ENCODE measurements around the gene VWA1. TPM values are rescaled to one million over a fixed set of nuclear protein-coding genes. Genes with fewer than 3 reads are reported as not detected.

Gene VWA1
- total RNA-seq, 1 experiment from 2014 or later: 858 TPM

DNA sequence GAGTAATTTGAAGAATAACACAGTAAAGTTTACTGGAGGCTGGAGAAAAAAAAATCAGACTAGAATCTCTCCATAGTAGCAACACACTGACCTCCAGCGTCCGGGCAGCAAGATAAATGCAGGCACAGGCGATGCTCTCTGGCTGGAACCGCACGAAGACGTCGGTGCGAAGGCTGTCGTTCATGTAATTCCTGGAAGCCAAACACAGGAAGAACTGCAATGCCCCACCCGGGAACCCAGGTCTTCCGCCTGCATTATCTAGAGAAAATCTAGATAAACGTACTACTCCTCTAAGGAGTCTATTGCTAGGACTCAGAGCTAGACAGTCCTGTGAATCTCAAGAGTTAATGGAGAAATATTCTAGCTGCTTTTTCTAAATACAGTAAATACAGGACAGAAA lies 44.8 kb upstream of the VWA1 start:
- in situ Hi-C loops (cut with HindIII; ENCODE audit: low pct_unique_long_range_greater_than_20kb, low sequenced_read_pairs): no loop called here
- Histone ChIP-seq H3K4me1 (ENCODE audit: control insufficient read depth, insufficient read depth, low read length) (no peaks in the 10 kb centered on the region), H3K27ac (ENCODE audit: low read length) (no peak overlapping the region), H3K36me3 (ENCODE audit: control insufficient read depth, insufficient read depth, low read length) (peaks cover 38% of the 10 kb centered on the region), H3K4me3 (ENCODE audit: low read depth in 2 of 2, low read length in 2 of 2) (no peak overlapping the region), H3K9me3 (ENCODE audit: control insufficient read depth, insufficient read depth, low read depth, low read length) (no peaks in the 10 kb centered on the region), H3K27me3 (ENCODE audit: control insufficient read depth, insufficient read depth, low read length) (no peaks in the 10 kb centered on the region)
- ATAC-seq (no peak), DNase-seq (ENCODE audit: low read depth, low spot score) (no peak)
- intact Hi-C loops (cut with micrococcal nuclease; ENCODE audit: unreplicated experiment): no loop called here
- ChIA-PET POLR2A (no interaction called here), CTCF (no interaction called here)
- TF ChIP-seq, protein P1, sequence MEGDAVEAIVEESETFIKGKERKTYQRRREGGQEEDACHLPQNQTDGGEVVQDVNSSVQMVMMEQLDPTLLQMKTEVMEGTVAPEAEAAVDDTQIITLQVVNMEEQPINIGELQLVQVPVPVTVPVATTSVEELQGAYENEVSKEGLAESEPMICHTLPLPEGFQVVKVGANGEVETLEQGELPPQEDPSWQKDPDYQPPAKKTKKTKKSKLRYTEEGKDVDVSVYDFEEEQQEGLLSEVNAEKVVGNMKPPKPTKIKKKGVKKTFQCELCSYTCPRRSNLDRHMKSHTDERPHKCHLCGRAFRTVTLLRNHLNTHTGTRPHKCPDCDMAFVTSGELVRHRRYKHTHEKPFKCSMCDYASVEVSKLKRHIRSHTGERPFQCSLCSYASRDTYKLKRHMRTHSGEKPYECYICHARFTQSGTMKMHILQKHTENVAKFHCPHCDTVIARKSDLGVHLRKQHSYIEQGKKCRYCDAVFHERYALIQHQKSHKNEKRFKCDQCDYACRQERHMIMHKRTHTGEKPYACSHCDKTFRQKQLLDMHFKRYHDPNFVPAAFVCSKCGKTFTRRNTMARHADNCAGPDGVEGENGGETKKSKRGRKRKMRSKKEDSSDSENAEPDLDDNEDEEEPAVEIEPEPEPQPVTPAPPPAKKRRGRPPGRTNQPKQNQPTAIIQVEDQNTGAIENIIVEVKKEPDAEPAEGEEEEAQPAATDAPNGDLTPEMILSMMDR (IDR thresholded peaks at IDR 0.05): no peak
- TF ChIP-seq, protein P2, sequence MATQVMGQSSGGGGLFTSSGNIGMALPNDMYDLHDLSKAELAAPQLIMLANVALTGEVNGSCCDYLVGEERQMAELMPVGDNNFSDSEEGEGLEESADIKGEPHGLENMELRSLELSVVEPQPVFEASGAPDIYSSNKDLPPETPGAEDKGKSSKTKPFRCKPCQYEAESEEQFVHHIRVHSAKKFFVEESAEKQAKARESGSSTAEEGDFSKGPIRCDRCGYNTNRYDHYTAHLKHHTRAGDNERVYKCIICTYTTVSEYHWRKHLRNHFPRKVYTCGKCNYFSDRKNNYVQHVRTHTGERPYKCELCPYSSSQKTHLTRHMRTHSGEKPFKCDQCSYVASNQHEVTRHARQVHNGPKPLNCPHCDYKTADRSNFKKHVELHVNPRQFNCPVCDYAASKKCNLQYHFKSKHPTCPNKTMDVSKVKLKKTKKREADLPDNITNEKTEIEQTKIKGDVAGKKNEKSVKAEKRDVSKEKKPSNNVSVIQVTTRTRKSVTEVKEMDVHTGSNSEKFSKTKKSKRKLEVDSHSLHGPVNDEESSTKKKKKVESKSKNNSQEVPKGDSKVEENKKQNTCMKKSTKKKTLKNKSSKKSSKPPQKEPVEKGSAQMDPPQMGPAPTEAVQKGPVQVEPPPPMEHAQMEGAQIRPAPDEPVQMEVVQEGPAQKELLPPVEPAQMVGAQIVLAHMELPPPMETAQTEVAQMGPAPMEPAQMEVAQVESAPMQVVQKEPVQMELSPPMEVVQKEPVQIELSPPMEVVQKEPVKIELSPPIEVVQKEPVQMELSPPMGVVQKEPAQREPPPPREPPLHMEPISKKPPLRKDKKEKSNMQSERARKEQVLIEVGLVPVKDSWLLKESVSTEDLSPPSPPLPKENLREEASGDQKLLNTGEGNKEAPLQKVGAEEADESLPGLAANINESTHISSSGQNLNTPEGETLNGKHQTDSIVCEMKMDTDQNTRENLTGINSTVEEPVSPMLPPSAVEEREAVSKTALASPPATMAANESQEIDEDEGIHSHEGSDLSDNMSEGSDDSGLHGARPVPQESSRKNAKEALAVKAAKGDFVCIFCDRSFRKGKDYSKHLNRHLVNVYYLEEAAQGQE (IDR thresholded peaks at IDR 0.05; ENCODE audit: insufficient read depth in 1 of 2, low read depth in 2 of 2, low read length in 1 of 2): no peak
- no peak for TF ChIP-seq POLR2AphosphoS5 (IDR thresholded peaks at IDR 0.05; ENCODE audit: low read depth, low read length)
- TF ChIP-seq TCF7L2 (IDR thresholded peaks at IDR 0.05; ENCODE audit: low read depth, low read length): no peak
- no peak for TF ChIP-seq SIN3A (IDR thresholded peaks at IDR 0.05; ENCODE audit: borderline replicate concordance, insufficient read depth, low read depth, low read length)
- BruUV-seq (replicated peaks): no TSS peak

DNA sequence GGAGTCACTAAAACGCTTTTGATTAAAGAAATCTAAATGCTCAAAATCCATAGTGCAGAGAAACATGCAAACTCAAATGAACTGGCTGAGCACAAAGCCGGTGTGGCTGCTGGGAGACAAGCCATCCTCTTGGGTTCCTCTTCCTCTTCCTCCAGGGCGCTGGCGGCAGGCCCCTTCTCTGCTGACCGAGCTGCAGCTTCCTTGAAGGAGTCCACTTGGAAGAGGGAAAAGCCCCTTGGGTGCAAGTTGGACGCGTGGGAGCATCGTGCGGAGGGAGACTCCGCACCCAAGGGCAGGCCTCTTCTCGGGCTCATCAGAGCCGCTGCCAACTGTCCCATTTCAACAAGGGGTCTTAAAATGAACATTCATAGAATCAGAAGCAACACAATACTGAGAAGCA lies 44.3 kb upstream of the VWA1 start:
- no TSS peak for BruUV-seq (replicated peaks)
- TF ChIP-seq TCF7L2 (IDR thresholded peaks at IDR 0.05; ENCODE audit: low read depth, low read length): no peak
- no peak for TF ChIP-seq POLR2AphosphoS5 (IDR thresholded peaks at IDR 0.05; ENCODE audit: low read depth, low read length)
- TF ChIP-seq, protein P2 (IDR thresholded peaks at IDR 0.05; ENCODE audit: insufficient read depth in 1 of 2, low read depth in 2 of 2, low read length in 1 of 2): no peak
- TF ChIP-seq, protein P1 (IDR thresholded peaks at IDR 0.05): no peak
- TF ChIP-seq SIN3A (IDR thresholded peaks at IDR 0.05; ENCODE audit: borderline replicate concordance, insufficient read depth, low read depth, low read length): no peak
- in situ Hi-C loops (cut with HindIII; ENCODE audit: low pct_unique_long_range_greater_than_20kb, low sequenced_read_pairs): no loop called here
- Histone ChIP-seq H3K4me1 (ENCODE audit: control insufficient read depth, insufficient read depth, low read length) (no peaks in the 10 kb centered on the region), H3K4me3 (ENCODE audit: low read depth in 2 of 2, low read length in 2 of 2) (no peak overlapping the region), H3K9me3 (ENCODE audit: control insufficient read depth, insufficient read depth, low read depth, low read length) (no peaks in the 10 kb centered on the region), H3K27me3 (ENCODE audit: control insufficient read depth, insufficient read depth, low read length) (no peaks in the 10 kb centered on the region), H3K36me3 (ENCODE audit: control insufficient read depth, insufficient read depth, low read length) (peaks cover 35% of the 10 kb centered on the region), H3K27ac (ENCODE audit: low read length) (no peak overlapping the region)
- no peak for DNase-seq (ENCODE audit: low read depth, low spot score)
- ChIA-PET CTCF (no interaction called here), POLR2A (no interaction called here)
- no peak for ATAC-seq
- intact Hi-C loops (cut with micrococcal nuclease; ENCODE audit: unreplicated experiment): no loop called here
